Adrenal gland (tissue), 5 donors: ENCODE data around the gene FLT1.

ENCODE experiments used
- POLR2A ChIP-seq, 2 donors: fragments of 450-650 bp; IDR thresholded peaks; one replicate each; pipeline ENCODE4 v1.6.1; 2017; ENCODE audit warnings: antibody characterized with exemption in 2 of 2, mild to moderate bottlenecking in 2 of 2, moderate library complexity in 1 of 2
- TF ChIP-seq, protein P1 (sequence below), 6 experiments: fragments of 450-650 bp in 4 of 6; fragments of 200-600 bp in 2 of 6; sonication (generic) in 1 of 6; IDR thresholded peaks; 1 replicate in 5 of 6; 2 replicates in 1 of 6; pipeline versions ENCODE4 v1.5.1 to v1.8.0; 2016 to 2021; ENCODE audit warnings: antibody characterized with exemption in 6 of 6, mild to moderate bottlenecking in 2 of 6, moderate library complexity in 1 of 6
- donor health status: DM: no; HTN: no; CAD: no.

DNA sequence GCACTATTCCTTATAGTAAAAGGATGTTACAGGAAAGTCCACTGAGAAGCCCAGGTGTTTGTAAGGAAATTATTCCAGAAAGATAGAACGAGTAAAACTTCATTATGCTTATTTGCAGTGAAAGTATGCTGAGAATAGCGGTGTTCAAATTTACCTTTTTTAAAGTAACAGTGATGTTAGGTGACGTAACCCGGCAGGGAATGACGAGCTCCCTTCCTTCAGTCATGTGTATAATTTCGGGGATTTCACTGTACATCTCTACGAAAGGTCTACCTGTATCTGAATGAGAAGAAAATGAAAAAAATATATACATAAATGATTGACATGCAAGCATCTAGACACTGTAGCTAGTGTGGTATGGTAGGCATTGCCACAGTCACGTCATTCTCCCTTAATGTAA is 56.9 kb downstream of the FLT1 start:
- no peak for TF ChIP-seq POLR2A (IDR thresholded peaks at IDR 0.05)
- TF ChIP-seq, protein P1, sequence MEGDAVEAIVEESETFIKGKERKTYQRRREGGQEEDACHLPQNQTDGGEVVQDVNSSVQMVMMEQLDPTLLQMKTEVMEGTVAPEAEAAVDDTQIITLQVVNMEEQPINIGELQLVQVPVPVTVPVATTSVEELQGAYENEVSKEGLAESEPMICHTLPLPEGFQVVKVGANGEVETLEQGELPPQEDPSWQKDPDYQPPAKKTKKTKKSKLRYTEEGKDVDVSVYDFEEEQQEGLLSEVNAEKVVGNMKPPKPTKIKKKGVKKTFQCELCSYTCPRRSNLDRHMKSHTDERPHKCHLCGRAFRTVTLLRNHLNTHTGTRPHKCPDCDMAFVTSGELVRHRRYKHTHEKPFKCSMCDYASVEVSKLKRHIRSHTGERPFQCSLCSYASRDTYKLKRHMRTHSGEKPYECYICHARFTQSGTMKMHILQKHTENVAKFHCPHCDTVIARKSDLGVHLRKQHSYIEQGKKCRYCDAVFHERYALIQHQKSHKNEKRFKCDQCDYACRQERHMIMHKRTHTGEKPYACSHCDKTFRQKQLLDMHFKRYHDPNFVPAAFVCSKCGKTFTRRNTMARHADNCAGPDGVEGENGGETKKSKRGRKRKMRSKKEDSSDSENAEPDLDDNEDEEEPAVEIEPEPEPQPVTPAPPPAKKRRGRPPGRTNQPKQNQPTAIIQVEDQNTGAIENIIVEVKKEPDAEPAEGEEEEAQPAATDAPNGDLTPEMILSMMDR (IDR thresholded peaks at IDR 0.05) = no peak
